GM18498 (cell line): ENCODE measurements around the gene GRN.
A peak's percentile ranks its signal among the peaks of the same experiment; 100 is the strongest.
"Not testable (repeated sequence)": the region's sequence is repeated elsewhere in the genome, so short reads cannot be mapped to it uniquely, and the experiment has no call there.

Experiments used
- ATAC-seq: cut with Tn5 transposase; IDR thresholded peaks from one replicate; pipeline ENCODE4 v1.9.1; 2021; ENCODE audit warnings: mild to moderate bottlenecking, moderate library complexity; ENCODE audit not compliant: unreplicated experiment

Gene GRN

GRCh38 chr17:44346064-44346844 is 1.2 kb downstream of the GRN start:
- ATAC-seq, result no peak

- ATAC-seq, result not testable (repeated sequence)
These were observed 2.3 kb downstream of the GRN start for GRCh38 chr17:44347206-44348055.

GRCh38 chr17:44348234-44348987 is 3.3 kb downstream of the GRN start:
- peak; percentile 54 for ATAC-seq

- no peak for ATAC-seq
These were observed 3.9 kb downstream of the GRN start for GRCh38 chr17:44348988-44349364.

GRCh38 chr17:44349553-44350070 is 4.5 kb downstream of the GRN start:
- no peak for ATAC-seq

GRCh38 chr17:44350733-44351226 is 5.7 kb downstream of the GRN start:
- ATAC-seq, result no peak

- ATAC-seq, result no peak
These were observed 6.4 kb downstream of the GRN start for GRCh38 chr17:44351464-44351863.

GRCh38 chr17:44351961-44352827 is 7.1 kb downstream of the GRN start:
- ATAC-seq, result no peak

GRCh38 chr17:44352828-44353671 is 7.9 kb downstream of the GRN start:
- ATAC-seq, result no peak

GRCh38 chr17:44353672-44354331 is 8.7 kb downstream of the GRN start:
- ATAC-seq, result no peak

- ATAC-seq, result no peak
These were observed 9.8 kb downstream of the GRN start for GRCh38 chr17:44354582-44355561.

- ATAC-seq, result no peak
These were observed 10.6 kb downstream of the GRN start for GRCh38 chr17:44355642-44356099.

GRCh38 chr17:44356241-44356640 is 11.1 kb downstream of the GRN start:
- no peak for ATAC-seq

- ATAC-seq, result no peak
These were observed 13.0 kb downstream of the GRN start for GRCh38 chr17:44358066-44358465.

- no peak for ATAC-seq
These were observed 13.9 kb downstream of the GRN start for GRCh38 chr17:44359006-44359405.

GRCh38 chr17:44359458-44360143 is 14.5 kb downstream of the GRN start:
- no peak for ATAC-seq

- no peak for ATAC-seq
These were observed 15.0 kb downstream of the GRN start for GRCh38 chr17:44360144-44360533.
